Ectodermal cell (in vitro differentiated cells): ENCODE measurements around the gene SFT2D2. TPM values are rescaled to one million over a fixed set of nuclear protein-coding genes. Genes with fewer than 3 reads are reported as not detected.
"Not testable (repeated sequence)": the region's sequence is repeated elsewhere in the genome, so short reads cannot be mapped to it uniquely, and the experiment has no call there.

Source experiments
- H3K27ac ChIP-seq: 2 replicates; pipeline ENCODE4 v1.7.0; 2013; ENCODE audit warnings: mild to moderate bottlenecking, low read depth, low read length; ENCODE audit not compliant: insufficient read depth, poor library complexity, severe bottlenecking
- H3K27me3 ChIP-seq: 2 replicates; pipeline ENCODE4 v1.7.0; 2013; ENCODE audit warnings: mild to moderate bottlenecking, low read length; ENCODE audit not compliant: insufficient read depth, control insufficient read depth, poor library complexity, severe bottlenecking
- H3K36me3 ChIP-seq: one replicate; pipeline ENCODE4 v1.7.0; 2013; ENCODE audit warnings: low read length; ENCODE audit not compliant: control insufficient read depth, insufficient read depth
- H3K4me1 ChIP-seq: one replicate; pipeline ENCODE4 v1.7.0; 2013; ENCODE audit warnings: low read length; ENCODE audit not compliant: control insufficient read depth, insufficient read depth
- H3K4me3 ChIP-seq: 2 replicates; pipeline ENCODE4 v1.7.0; 2013; ENCODE audit warnings: low read depth, low read length, control low read depth; ENCODE audit not compliant: insufficient read depth
- H3K9me3 ChIP-seq: 2 replicates; pipeline ENCODE4 v1.7.0; 2013; ENCODE audit warnings: mild to moderate bottlenecking, low read length, moderate library complexity; ENCODE audit not compliant: control insufficient read depth
- WGBS, 2 experiments: methylation state at CpG; one replicate each; pipeline ENCODE4 v1.1.7; 2013; ENCODE audit warnings: missing lambda C conversion rate in 2 of 2; 5-methylcytosine and 5-hydroxymethylcytosine counted together
- polyA plus RNA-seq, 4 experiments: library from polyadenylated mRNA; stranded (reverse); fragments of 50-300 nt; gene quantifications; one replicate each; pipeline ENCODE4 v1.2.3, GENCODE V29; 2013

SFT2D2 gene
- 16.7 TPM for polyA plus RNA-seq (2013, experiment 1 of 4)
- 16.9 TPM for polyA plus RNA-seq (2013, experiment 2 of 4)
- 9.0 TPM for polyA plus RNA-seq (2013, experiment 3 of 4)
- 10.7 TPM for polyA plus RNA-seq (2013, experiment 4 of 4)

- WGBS, 2 experiments, result 2 to 3% methylated on average over 58 of the region's 58 CpGs
- H3K27ac ChIP-seq, result peak within 1 kb of the TSS; percentile 91
- H3K9me3 ChIP-seq, result no peaks in the 10 kb centered on the region
- H3K4me1 ChIP-seq, result no peaks in the 10 kb centered on the region
- no peaks in the 10 kb centered on the region for H3K36me3 ChIP-seq
- peak within 1 kb of the TSS; percentile 81 for H3K4me3 ChIP-seq
- H3K27me3 ChIP-seq, result no peaks in the 10 kb centered on the region
Observed at GRCh38 chr1:168225476-168226190, at the start of gene SFT2D2. TSS of gene SFT2D2 (plus strand) at chr1:168226004. CDS start at chr1:168226080, 76 bp downstream.

- H3K4me1 ChIP-seq, result peaks cover 6% of the 10 kb centered on the region
- peak overlapping the region; percentile 65 for H3K27ac ChIP-seq
- peak overlapping the region; percentile 94 for H3K4me3 ChIP-seq
- H3K36me3 ChIP-seq, result no peaks in the 10 kb centered on the region
- no peaks in the 10 kb centered on the region for H3K27me3 ChIP-seq
- WGBS, 2 experiments, result 74 to 76% methylated on average over 5 of the region's 5 CpGs
- no peaks in the 10 kb centered on the region for H3K9me3 ChIP-seq
Observed at GRCh38 chr1:168178227-168178637, 47.6 kb upstream of the SFT2D2 start.

- Histone ChIP-seq H3K4me1 (peaks cover 6% of the 10 kb centered on the region), H3K36me3 (no peaks in the 10 kb centered on the region), H3K9me3 (no peaks in the 10 kb centered on the region), H3K27ac (peak within 1 kb of the TSS; percentile 92), H3K27me3 (no peaks in the 10 kb centered on the region), H3K4me3 (peak within 1 kb of the TSS; percentile 94)
- 0% methylated on average over 56 of the region's 56 CpGs for WGBS, 2 experiments
Observed at GRCh38 chr1:168178638-168179437, 47.0 kb upstream of the SFT2D2 start, which contains the start of gene TIPRL. TSS of gene TIPRL (plus strand) at chr1:168178962. CDS start at chr1:168179078, 116 bp downstream.

GRCh38 chr1:168179438-168180147 lies 46.2 kb upstream of the SFT2D2 start:
- Histone ChIP-seq H3K36me3 (no peaks in the 10 kb centered on the region), H3K9me3 (no peaks in the 10 kb centered on the region), H3K4me3 (peak overlapping the region; percentile 94), H3K4me1 (peaks cover 6% of the 10 kb centered on the region), H3K27me3 (no peaks in the 10 kb centered on the region), H3K27ac (peak overlapping the region; percentile 92)
- 13% methylated on average over 20 of the region's 20 CpGs for WGBS, 2 experiments

GRCh38 chr1:168180148-168180524 lies 45.7 kb upstream of the SFT2D2 start:
- no peaks in the 10 kb centered on the region for H3K36me3 ChIP-seq
- peaks cover 6% of the 10 kb centered on the region for H3K4me1 ChIP-seq
- no peaks in the 10 kb centered on the region for H3K9me3 ChIP-seq
- H3K4me3 ChIP-seq, result peak overlapping the region; percentile 94
- WGBS, 2 experiments, result 79 to 82% methylated on average over 2 of the region's 2 CpGs
- H3K27me3 ChIP-seq, result no peaks in the 10 kb centered on the region
- H3K27ac ChIP-seq, result no peak overlapping the region

- WGBS, 2 experiments, result 95 to 99% methylated on average over 9 to 11 of the region's 15 CpGs
- H3K4me3 ChIP-seq, H3K27me3 ChIP-seq, H3K9me3 ChIP-seq, H3K4me1 ChIP-seq, H3K27ac ChIP-seq, H3K36me3 ChIP-seq: not testable (repeated sequence)
Observed at GRCh38 chr1:168181063-168181720, 44.6 kb upstream of the SFT2D2 start.

GRCh38 chr1:168187177-168187576 lies 38.6 kb upstream of the SFT2D2 start:
- Histone ChIP-seq H3K9me3 (no peaks in the 10 kb centered on the region), H3K27ac (no peak overlapping the region), H3K27me3 (no peaks in the 10 kb centered on the region), H3K4me1 (no peaks in the 10 kb centered on the region), H3K36me3 (peaks cover 4% of the 10 kb centered on the region), H3K4me3 (no peak overlapping the region)

GRCh38 chr1:168190403-168190802 lies 35.4 kb upstream of the SFT2D2 start:
- no peaks in the 10 kb centered on the region for H3K4me1 ChIP-seq
- H3K27ac ChIP-seq, result no peak overlapping the region
- no peaks in the 10 kb centered on the region for H3K9me3 ChIP-seq
- no peak overlapping the region for H3K4me3 ChIP-seq
- whole genome bisulfite sequencing, 2 experiments, result 100% methylated on average over 1 to 2 of the region's 2 CpGs
- no peaks in the 10 kb centered on the region for H3K27me3 ChIP-seq
- H3K36me3 ChIP-seq, result peaks cover 4% of the 10 kb centered on the region

GRCh38 chr1:168195199-168196135 lies 30.3 kb upstream of the SFT2D2 start:
- Histone ChIP-seq H3K36me3 (peaks cover 6% of the 10 kb centered on the region), H3K27ac (no peak overlapping the region), H3K4me3 (no peak overlapping the region), H3K4me1 (no peaks in the 10 kb centered on the region), H3K9me3 (no peaks in the 10 kb centered on the region), H3K27me3 (no peaks in the 10 kb centered on the region)
- 89 to 96% methylated on average over 4 of the region's 4 CpGs for WGBS, 2 experiments
